HTR-8/SVneo (cell line): ENCODE results near the gene XPO4.
"Not testable (repeated sequence)": the region's sequence is repeated elsewhere in the genome, so short reads cannot be mapped to it uniquely, and the experiment has no call there.

Source experiments
- DNase-seq: peaks from one replicate; pipeline ENCODE4 v3.0.0; 2011; ENCODE audit warnings: low spot score, mixed read lengths; ENCODE audit not compliant: insufficient read length
- FAIRE-seq: peaks from 2 replicates; lab custom pipeline; 2011; peaks lifted over from hg19 to GRCh38; lab: Jason Lieb, UNC

XPO4 gene

DNA sequence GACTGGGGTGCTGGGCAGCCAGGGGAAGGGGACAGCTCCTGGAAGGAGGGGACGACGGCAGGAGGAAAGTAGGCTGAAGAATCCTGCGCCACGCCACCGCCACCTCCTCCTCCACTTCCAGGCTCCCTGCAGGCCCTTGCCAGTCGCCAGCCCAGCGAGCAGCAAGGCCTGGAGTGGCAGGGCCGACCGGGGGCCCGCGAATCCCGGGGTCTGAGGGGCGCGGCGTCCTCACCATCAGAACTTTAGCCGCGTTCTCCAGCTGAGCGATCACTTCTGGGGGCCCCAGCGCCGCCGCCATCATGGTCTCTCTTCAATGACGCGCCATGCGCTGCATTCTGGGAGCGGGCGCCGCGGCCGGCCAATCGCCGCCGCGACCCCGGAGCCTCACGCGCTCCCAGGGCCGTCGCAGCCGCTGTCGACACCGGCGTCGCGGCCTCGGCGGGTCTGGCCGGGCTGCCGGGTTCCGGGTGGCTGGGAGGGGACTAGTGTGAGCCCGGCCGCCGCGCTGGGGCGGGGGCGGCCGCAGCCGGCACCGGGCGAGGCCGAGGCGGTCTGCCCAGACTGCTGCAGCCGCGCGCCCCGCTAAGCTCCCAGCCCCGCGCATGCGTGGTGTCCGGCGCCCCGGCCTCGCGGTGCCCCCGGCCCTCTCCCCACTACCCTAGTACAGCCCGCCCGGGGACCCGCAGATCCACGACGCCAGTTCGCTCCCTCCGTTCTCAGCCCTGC is at the start of gene XPO4:
TSS of gene XPO4 (minus strand) at position 309 of the 726 bp plus-strand sequence. CDS start at position 301, 8 bp downstream.
- peak; percentile 58 for DNase-seq
- no peak for FAIRE-seq

DNA sequence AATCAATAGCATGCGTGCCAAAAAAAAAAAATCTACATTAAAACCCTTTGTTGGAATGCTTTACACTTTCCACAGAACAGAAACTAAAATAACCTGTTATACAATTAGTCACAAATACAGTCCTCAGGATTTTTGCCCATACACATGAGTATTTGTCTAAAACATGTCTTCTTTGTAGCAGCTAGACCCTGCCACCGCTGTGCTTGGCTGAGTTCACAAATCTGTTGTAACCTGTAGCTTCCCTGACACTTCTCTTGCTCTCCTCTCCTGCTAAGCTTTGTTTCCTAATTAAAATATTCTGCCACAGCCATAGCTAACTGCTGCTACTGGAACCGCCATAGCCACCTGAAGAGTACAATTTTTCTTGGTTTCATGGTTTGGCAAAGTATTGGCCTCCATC is 45.5 kb upstream of the XPO4 start:
- FAIRE-seq: not testable (repeated sequence)

DNA sequence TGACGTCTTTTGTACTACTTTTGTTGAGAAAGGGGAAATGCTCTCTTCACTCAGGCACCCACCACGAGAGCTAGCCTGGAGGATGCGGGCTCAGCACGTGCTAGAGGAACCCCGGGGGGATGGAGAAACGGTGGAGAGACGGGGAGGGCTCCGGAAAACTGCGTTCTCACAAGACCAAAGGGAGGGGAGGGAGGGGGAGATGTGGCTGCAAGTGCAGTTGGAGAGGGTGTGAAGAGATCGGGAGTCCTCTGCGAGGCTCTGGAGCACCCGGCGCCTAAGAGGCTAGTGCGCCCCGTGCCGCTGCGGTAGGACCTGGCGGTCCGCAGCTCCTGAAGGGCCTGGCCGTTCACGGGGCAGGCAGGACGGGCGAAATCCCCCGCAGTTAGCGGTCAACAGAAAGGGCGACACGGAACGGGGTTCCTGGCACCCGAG is 43.4 kb upstream of the XPO4 start:
- FAIRE-seq: no peak
- DNase-seq: no peak

More for the DNA sequence above, 45.5 kb upstream of the XPO4 start:
- DNase-seq: not testable (repeated sequence)

DNA sequence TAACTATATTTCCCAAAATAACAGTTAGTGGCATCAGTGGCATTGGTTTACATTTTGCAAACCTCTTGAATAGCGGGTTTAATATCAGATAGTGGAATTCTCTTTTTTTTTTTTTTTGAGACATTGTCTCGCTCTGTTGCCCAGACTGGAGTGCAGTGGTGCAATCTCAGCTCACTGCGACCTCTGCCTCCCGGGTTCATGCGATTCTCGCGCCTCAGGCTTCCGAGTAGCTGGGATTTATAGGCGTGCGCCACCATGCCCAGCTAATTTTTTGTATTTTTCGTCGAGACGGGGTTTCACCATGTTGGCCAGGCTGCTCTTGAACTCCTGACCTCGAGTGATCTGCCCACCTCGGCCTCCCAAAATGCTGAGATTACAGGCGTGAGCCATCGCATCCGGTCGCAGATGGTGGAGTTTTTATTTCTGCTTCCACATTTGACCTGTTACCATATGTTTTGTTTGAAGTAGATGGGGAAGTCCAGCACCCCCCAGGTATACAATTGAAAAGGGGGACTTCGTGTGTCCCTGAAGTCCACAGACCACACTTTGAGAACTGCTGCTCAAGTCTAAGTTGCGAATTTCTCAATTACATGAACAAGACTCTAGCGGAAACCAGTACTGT is 40.5 kb upstream of the XPO4 start:
- no peak for FAIRE-seq
- no peak for DNase-seq

DNA sequence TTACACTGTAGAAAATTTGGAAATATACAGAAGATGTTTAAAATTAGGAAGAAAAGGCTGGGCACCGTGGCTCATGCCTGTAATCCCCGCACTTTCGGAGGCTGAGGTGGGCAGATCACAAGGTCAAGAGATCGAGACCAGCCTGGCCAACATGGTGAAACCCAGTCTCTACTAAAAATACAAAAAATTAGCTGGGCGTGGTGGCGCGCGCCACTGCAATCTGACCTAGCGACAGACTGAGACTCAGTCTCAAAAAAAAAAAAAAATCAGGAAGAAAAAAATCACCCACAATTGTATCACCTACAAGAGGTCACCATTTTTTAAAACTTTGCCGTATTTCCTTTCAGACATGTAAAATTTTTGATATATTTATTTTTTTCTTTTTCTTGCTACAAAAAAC is 38.0 kb upstream of the XPO4 start:
- not testable (repeated sequence) for DNase-seq, FAIRE-seq

DNA sequence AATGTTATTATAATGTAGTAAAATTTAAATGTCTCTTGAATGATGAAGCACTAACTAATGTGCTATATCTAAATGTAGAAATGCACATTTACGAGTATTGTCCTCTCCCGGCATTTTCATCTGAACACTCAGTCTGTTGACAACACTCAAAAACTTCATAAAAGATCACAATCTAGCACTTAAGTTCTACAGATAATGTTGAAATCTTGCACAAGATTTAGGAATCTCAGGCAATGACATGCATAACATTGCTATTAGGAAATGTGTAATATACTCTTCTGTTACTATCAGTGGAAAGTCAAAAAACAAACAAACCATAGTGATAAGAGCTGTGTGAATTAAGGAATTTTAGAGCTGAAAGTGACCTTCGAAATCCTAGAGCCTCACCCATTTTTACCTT is 37.5 kb upstream of the XPO4 start:
- no peak for FAIRE-seq
- no peak for DNase-seq

DNA sequence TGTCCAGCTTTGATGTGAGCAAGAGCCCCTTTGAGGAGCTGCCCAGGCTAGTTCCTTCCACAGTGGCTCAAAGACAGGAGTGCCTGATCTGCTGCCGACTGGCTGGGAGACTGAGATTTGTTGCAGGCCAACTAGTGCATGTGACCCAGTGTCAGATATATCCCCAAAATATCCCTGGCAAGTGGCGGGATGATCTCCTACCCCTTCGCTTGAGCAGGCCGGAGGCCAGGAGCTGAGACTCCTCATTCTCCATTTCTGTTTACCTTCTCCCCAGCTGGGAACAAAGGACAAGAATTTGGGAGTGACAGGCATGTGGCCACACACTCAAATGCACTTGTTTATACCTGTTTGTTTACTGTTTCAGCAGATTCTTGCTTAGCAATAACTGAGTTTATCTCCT is 37.1 kb upstream of the XPO4 start:
- DNase-seq: no peak
- no peak for FAIRE-seq

DNA sequence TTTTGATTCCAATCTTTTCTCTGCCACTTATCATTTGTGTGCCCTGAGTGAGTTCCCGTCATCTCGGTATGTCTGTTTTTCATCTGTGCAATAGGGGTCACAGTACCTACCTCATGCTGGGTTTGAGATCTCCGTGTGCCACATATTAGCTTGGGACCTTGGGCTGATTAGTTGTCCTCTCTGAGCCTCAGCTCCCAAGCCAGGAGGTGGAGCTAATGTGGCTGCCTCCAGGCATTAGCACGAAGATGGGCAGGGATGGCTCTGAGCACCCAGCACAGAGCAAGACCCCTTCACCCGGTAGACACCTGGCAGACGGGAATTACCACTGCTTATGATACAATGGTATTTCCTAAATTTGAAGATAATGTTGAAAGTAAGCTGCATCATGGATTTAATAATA is 35.8 kb upstream of the XPO4 start:
- FAIRE-seq: no peak

DNA sequence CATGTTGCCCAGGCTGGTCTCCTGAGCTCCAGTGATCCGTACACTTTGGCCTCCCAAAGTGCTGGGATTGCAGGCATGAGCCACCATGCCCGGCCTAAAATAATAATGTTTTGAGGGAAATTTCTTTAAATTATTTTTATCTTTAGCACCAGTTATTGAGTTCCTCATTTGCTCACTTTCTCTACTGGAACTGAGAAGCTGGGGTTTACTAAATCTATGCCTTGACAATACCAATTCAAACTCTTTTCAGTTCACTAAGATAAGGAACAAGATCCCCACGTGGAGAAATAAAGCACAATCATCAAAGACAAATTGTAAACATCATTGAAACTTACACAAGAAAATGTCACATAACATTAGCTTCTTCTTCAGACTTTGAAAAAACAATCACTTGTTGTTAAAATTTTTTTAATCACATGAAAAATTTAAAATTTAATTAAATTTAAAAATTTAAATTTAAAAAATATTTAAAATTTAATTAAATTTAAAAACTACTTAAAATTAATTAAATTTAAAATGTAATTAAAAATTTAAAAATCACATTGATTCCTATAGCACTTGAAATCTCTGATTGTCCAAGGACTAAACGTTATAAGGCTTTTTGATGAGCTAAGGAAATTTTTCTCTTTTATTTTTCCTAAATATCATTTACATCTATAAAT is 25.2 kb upstream of the XPO4 start:
- FAIRE-seq (no peak), DNase-seq (no peak)

More for the DNA sequence above, 35.8 kb upstream of the XPO4 start:
- no peak for DNase-seq

DNA sequence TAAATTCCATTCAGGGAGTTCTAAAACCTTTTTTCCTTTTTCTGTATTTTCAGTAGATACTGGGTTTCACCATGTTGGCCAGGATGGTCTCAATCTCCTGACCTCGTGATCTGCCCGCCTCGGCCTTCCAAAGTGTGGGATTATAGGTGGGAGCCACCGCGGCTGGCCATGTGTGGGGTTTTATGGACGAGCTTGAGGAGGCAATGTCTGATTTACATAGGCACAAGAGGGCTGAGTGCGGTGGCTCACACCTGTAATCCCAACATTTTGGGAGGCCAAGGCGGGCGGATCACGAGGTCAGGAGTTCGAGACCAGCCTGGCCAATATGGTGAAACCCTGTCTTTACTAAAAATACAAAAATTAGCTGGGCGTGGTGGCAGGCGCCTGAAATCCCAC is 22.8 kb upstream of the XPO4 start:
- DNase-seq, FAIRE-seq: not testable (repeated sequence)

DNA sequence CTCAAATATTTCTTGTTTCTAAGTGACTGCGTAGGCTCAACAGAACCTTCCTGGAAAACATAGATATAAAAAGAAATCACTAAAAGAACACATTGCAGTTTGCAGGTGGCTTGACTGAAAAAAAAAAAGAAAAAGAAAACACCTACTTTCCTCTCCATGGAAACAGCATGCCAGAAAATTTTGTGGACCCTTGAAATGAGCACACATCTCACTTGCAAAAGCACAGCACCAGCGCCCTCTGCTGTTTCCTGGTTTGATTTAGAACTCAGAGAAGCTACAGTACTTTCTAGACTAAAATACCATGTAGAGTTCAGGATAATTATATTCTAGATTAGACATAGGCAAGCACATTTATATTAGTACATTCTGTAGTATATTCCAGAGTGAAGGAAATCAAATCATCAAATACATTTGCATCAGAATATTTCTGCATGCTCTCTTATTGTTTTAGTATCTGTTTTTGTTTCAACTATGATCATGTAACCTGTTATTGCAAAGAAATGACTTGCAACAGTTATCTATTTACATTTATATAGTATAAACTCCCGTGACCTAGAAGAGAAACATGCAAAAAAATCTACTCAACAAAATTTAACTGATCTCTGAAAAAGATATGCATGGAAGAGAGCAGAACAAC is 22.3 kb upstream of the XPO4 start:
- FAIRE-seq: no peak
- DNase-seq: peak; percentile 42

DNA sequence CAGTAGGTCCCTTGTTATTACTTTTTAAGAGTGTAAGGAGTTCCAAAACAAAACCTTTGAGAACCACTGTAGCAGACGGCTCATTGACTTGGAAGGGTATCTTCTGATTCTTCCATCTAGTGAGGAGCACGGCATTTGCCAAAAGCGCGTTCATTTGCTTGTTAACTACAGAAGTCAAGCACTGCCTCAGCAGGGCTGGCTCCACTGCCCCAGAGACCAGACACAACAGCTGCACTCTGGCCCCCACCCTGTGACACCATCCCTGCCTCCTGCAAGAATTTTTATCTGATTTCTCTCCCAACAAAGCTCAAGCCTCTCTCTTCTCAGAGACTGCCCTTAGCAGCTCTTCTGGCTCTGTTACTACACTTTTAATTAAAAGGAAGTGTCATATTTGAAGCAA is 20.7 kb upstream of the XPO4 start:
- FAIRE-seq: no peak

DNA sequence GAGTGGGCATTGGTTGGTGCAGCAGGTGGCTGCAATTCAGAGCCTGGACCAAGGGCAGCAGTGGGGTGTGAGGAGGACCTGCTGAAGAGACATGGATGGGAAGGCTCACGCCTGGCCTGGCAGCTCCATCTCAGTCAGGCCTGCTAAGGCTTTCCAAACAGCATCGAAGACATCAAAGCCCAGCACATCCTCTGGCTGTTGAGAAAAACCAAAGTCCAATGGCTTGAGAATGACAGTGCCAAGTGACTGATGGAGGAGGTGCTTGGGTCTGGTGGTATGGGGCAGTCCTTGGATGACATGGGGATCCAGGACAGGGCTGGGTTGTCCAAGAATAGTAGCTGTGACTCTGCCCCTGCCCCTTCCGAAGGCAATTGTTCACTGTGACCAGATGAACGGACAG is 19.0 kb upstream of the XPO4 start:
- DNase-seq (no peak), FAIRE-seq (no peak)

More for the DNA sequence above, 20.7 kb upstream of the XPO4 start:
- DNase-seq: no peak

DNA sequence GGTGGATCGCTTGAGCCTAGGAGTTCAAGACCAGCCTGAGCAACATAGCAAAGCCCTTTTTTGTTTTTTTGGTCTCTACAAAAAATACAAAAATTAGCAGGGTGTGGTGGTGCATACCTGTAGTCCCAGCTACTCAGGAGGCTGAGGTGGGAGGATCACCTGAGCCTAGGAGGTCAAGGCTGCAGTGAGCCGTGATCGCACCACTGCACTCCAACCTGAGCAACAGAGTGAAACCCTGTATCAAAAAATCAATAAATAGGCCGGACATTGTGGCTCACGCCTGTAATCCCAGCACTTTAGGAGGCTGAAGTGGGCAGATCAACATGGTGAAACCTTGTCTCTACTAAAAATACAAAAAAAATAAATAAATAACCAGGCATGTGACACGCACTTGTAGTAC is 13.1 kb upstream of the XPO4 start:
- not testable (repeated sequence) for DNase-seq, FAIRE-seq

DNA sequence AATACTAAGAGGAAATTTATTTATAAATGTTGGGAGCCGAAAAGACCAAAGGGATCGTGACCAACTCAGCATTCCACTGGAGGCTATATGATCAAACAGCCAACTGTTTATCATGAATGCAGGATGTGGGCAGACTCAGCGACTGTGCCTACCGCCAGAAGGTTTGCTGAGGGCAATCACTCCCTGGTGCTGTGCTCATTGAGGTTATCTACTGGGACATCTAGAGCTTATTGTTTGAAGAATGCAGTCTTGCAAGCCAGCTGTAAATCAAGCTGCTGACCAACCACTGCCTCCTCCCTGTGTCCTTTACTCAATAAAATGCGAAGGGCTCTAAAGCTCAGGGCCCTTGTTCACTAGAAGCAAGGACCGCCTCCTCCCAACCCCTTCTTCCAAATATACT is 8.5 kb upstream of the XPO4 start:
- DNase-seq (no peak), FAIRE-seq (no peak)

DNA sequence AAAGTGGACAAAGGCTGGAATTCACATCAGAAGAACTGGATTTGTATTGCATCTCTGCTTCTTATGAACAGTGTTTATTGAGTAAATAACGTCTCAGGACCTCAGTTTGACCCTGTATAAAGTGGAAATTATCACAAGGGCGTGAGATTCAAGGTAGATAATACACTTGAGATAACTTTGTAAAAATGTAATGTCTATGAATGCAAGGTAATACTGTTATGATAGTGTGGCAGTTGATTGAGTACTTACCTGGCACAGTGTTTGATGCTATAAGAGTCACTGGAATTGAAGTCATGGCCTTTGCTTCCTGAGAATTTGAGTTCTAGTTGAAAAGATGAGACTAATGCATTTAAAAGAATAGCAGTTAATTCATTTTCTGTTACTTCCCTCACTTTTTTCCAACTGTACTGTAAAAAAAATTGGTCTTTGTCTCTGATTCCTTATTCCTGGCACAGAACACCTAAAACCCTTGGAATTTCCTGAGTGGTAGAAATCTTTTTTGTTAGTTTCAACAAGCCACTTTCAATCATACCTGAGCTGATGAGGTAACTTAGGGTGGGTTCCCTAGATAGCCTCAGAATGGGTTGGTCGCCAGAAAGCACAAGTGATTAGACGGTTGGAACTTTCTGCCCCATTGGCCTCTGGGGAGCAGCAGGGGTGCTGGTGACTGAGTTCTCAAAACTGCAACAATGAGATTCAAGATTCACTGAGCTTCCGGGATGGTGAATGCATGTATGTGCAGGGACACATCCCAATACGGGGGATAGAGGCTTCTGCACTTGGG is 6.4 kb upstream of the XPO4 start:
- no peak for FAIRE-seq
- DNase-seq: no peak

DNA sequence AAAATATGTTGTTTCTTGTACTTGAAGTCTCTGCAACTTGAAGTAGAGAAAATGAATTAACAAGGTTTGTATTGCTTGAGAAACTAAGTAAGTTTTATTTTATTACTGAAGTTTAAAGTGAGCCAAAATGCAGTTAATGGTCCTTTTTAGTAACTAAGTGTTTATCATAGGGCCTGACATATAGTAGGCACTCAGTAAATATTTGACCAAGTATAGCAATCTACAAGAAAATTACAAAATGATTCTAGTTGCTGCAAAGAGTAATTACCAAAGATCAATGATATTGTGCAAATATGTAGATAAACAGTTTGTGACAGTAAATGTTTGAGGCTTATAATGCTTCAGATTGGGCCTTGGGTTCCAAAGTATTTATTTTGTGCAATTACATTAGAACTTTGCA is 2.4 kb upstream of the XPO4 start:
- no peak for DNase-seq
- FAIRE-seq: no peak

DNA sequence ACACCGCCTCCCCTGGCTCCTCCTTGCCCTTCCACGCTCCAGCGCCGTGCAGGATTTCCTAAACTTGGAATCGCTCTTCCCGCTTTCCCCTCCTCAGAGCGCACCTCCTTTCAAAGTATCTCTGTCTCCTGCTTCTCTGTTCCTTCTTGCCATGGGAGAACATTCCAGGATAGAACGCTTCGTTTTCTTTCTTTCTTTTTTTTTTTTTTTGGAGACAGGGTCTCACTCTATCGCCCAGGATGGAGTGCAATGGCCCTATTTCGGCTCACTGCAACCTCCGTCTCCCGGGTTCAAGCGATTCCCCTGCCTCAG is 574 bp upstream of the XPO4 start:
- DNase-seq: no peak
- no peak for FAIRE-seq

DNA sequence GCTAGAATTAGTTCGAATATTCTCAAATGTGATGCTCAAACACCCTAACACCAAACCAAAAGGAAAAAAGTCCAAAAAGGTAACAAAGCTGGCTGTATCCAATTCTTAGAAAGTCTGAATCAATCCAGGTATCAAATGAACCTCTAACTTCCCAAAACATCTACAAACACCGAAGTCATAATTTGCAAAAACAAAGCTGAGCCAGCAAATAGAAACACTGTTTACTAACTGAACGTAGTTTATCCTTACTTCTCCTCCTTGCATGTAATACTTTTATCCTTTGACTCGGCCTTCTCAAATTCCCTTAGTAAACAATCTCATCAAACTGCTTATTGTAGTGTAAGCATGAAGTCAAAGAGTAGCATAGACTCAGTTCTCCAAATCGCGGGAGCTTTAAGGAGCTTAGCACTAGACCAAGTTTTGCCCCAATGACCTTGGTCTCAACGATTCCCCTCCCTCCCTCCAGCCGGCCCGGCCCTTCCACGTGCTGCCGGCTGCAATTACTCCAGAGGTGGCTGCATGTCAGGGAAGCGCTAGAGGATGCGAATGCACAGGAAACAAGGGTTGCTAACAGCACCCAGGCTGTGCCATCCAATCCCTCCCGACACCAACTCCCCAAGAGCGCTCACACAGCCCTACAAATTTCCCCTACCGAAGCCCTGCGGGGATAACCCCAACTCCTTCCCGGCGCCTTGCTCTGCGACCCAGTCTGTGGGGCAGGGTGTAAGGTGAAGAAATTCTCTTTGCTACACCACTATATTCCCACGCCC is 693 bp downstream of the XPO4 start:
- FAIRE-seq (no peak), DNase-seq (no peak)
